HFFc6 (cell line): ENCODE data around the gene CLDN20. TPM values are rescaled to one million over a fixed set of nuclear protein-coding genes. Genes with fewer than 3 reads are reported as not detected.

Source experiments
- DNase-seq: peaks from one replicate; pipeline ENCODE4 v3.0.0-alpha.2; 2018
- H3K27ac Mint-ChIP-seq: 2 replicates; pipeline ENCODE4 v1.8.0; 2020; ENCODE audit warnings: mild to moderate bottlenecking, mixed read lengths
- H3K27me3 Mint-ChIP-seq: 2 replicates; pipeline ENCODE4 v1.8.0; 2021; ENCODE audit warnings: mild to moderate bottlenecking, moderate library complexity, mixed read lengths; ENCODE audit not compliant: insufficient read depth
- H3K36me3 Mint-ChIP-seq: 2 replicates; pipeline ENCODE4 v1.8.0; 2021; ENCODE audit warnings: low read depth, mixed read lengths
- H3K4me1 Mint-ChIP-seq: 2 replicates; pipeline ENCODE4 v1.8.0; 2020; ENCODE audit warnings: low read depth, mixed read lengths
- H3K4me3 Mint-ChIP-seq: 2 replicates; pipeline ENCODE4 v1.8.0; 2020; ENCODE audit warnings: mild to moderate bottlenecking, moderate library complexity, mixed read lengths
- H3K9me3 Mint-ChIP-seq: 2 replicates; pipeline ENCODE4 v1.8.0; 2020; ENCODE audit warnings: mild to moderate bottlenecking, mixed read lengths
- CTCF ChIP-seq: fragments of 200-600 bp; sonication (generic); IDR thresholded peaks from 2 replicates; pipeline ENCODE4 v1.5.0; 2021; ENCODE audit warnings: antibody characterized with exemption, mild to moderate bottlenecking
- total RNA-seq, 6 experiments: library from RNA; stranded (reverse); fragmentation: NEBNext Ultra II Directional; extraction: Animal tissue kit (Norgen Biotek cat#: 25700); gene quantifications; 2 replicates in 1 of 6; 3 replicates in 5 of 6; pipeline ENCODE4 v1.2.3, GENCODE V29; 2021

Gene CLDN20
- total RNA-seq, 6 experiments from 2014 or later: not detected

DNA sequence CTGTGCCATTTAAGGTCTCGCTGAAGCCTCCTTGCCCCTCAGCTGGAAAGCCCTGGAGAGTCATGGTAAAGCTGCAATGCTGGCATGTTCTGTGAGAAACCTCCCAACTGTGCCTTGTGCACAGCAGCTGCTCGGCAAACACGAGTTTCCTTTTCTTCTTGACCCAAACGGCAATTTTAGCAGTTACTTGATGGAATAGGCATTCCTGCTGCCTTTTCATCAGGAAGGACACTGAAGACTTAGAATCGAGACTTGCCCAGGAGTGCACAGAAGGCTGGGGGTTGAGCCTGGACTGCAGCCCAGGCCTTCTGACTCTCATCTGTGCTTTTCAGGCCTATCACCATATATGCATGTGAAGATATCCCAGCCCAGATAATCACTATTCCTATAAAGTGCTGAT, 28.7 kb upstream of the CLDN20 start:
- Mint-ChIP-seq H3K36me3 (peaks cover 27% of the 10 kb centered on the region), H3K4me3 (no peak overlapping the region), H3K27me3 (peaks cover 1% of the 10 kb centered on the region), H3K27ac (peak overlapping the region; percentile 59; the same call in 1 of the 2 replicates), H3K4me1 (peaks cover 30% of the 10 kb centered on the region), H3K9me3 (peaks cover 23% of the 10 kb centered on the region)
- DNase-seq: no peak
- no peak for TF ChIP-seq CTCF

GRCh38 chr6:155237613-155238012, 26.2 kb upstream of the CLDN20 start:
- Mint-ChIP-seq H3K4me1 (peaks cover 30% of the 10 kb centered on the region), H3K27ac (no peak overlapping the region), H3K4me3 (no peak overlapping the region), H3K27me3 (peaks cover 1% of the 10 kb centered on the region), H3K36me3 (peaks cover 46% of the 10 kb centered on the region), H3K9me3 (peaks cover 29% of the 10 kb centered on the region)
- no peak for TF ChIP-seq CTCF
- DNase-seq: no peak

GRCh38 chr6:155240905-155241600, 22.8 kb upstream of the CLDN20 start:
- H3K36me3 Mint-ChIP-seq: peaks cover 62% of the 10 kb centered on the region
- no peak overlapping the region for H3K27ac Mint-ChIP-seq

DNA sequence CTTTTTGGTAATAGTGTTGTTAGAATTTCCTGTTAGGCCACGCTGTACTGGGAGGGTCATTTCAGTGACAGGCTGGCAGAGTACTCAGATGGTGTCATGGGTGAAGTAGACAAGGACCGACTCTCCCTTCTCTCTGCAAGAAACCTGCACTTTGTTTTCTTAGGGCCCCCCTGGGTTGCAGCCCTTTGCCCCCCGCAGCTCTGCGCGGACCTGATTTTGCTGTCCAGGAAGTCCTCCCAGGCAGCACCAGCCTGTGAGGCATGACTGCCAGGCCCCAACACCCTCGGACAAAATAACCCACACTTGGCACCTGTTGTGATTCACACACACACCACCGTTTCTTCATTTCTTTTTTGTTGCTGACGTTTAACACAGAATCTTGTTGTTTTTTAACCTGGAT, 21.8 kb upstream of the CLDN20 start:
- Mint-ChIP-seq H3K36me3 (peaks cover 69% of the 10 kb centered on the region), H3K4me1 (peaks cover 30% of the 10 kb centered on the region), H3K9me3 (peaks cover 29% of the 10 kb centered on the region), H3K4me3 (no peak overlapping the region), H3K27ac (no peak overlapping the region), H3K27me3 (no peaks in the 10 kb centered on the region; the same call in none of the 2 replicates)
- no peak for TF ChIP-seq CTCF
- no peak for DNase-seq

More at GRCh38 chr6:155240905-155241600, 22.8 kb upstream of the CLDN20 start:
- peaks cover 23% of the 10 kb centered on the region for H3K4me1 Mint-ChIP-seq
- peaks cover 29% of the 10 kb centered on the region for H3K9me3 Mint-ChIP-seq
- no peak overlapping the region for H3K4me3 Mint-ChIP-seq
- DNase-seq: no peak
- TF ChIP-seq CTCF: no peak
- peaks cover 1% of the 10 kb centered on the region for H3K27me3 Mint-ChIP-seq

- H3K36me3 Mint-ChIP-seq: peaks cover 61% of the 10 kb centered on the region
- DNase-seq: no peak
- H3K27ac Mint-ChIP-seq: no peak overlapping the region
- H3K4me1 Mint-ChIP-seq: peaks cover 43% of the 10 kb centered on the region
- no peak for TF ChIP-seq CTCF
- H3K27me3 Mint-ChIP-seq: peaks cover 6% of the 10 kb centered on the region
- no peak overlapping the region for H3K4me3 Mint-ChIP-seq
- peaks cover 7% of the 10 kb centered on the region for H3K9me3 Mint-ChIP-seq
These were observed 19.4 kb upstream of the CLDN20 start for GRCh38 chr6:155244434-155244833.
